Right ventricle myocardium superior (tissue), 1 donor: ENCODE results near the gene NETO1. TPM values are rescaled to one million over a fixed set of nuclear protein-coding genes. Genes with fewer than 3 reads are reported as not detected.

Experiments used
- ATAC-seq: fragments of 200-7000 bp; cut with Tn5 transposase; one replicate; pipeline ENCODE4 v1.9.1; 2020; ENCODE audit warnings: mild to moderate bottlenecking; ENCODE audit not compliant: poor library complexity
- DNase-seq: peaks from one replicate; pipeline ENCODE4 v3.0.0-alpha.2; 2020
- intact Hi-C: fragments of 100-400 bp; cut with DNase I; formaldehyde crosslinking; loops from one replicate; pipeline ENCODE4 v1.11.2; 2022
- long read RNA-seq: library from polyadenylated mRNA; unstranded; transcript quantifications from one replicate; pipeline ENCODE4 v2.0.0, GENCODE V29; 2021
- total RNA-seq: library from RNA; stranded (reverse); fragmentation: NEBNext Ultra II Directional; extraction: Animal tissue kit (Norgen Biotek cat#: 25700); gene quantifications from one replicate; pipeline ENCODE4 v1.2.1, GENCODE V29; 2021
- donor health status: DM: no; HTN: yes; CAD: no; lungs with severe emphysema.

The NETO1 gene
- not detected for total RNA-seq
- long read RNA-seq = 0 reads

GRCh38 chr18:72867746-72868584 lies at the start of gene NETO1:
Gene NETO1, minus strand, starts transcription at chr18:72867987. Its CDS starts 696 bp downstream, at chr18:72867291.
- ATAC-seq (no peak), DNase-seq (no peak)

GRCh38 chr18:72910045-72910444 lies 42.3 kb upstream of the NETO1 start:
- intact Hi-C loops = no loop called here
- DNase-seq = no peak
- no peak for ATAC-seq

More at GRCh38 chr18:72867746-72868584, at the start of gene NETO1:
- intact Hi-C loops = no loop called here

GRCh38 chr18:72908181-72908580 lies 40.4 kb upstream of the NETO1 start:
- no peak for DNase-seq
- intact Hi-C loops = no loop called here
- ATAC-seq = no peak

GRCh38 chr18:72903033-72903432 lies 35.2 kb upstream of the NETO1 start:
- DNase-seq = no peak
- intact Hi-C loops = no loop called here
- ATAC-seq = no peak

- ATAC-seq (no peak), DNase-seq (no peak)
- intact Hi-C loops = no loop called here
Measured at GRCh38 chr18:72899338-72899737, 31.6 kb upstream of the NETO1 start.

- intact Hi-C loops = no loop called here
Measured at GRCh38 chr18:72898870-72899269, 31.1 kb upstream of the NETO1 start.

GRCh38 chr18:72895548-72895947 lies 27.8 kb upstream of the NETO1 start:
- ATAC-seq = no peak
- intact Hi-C loops = no loop called here
- no peak for DNase-seq

More at GRCh38 chr18:72898870-72899269, 31.1 kb upstream of the NETO1 start:
- DNase-seq (no peak), ATAC-seq (no peak)

GRCh38 chr18:72878561-72878960 lies 10.8 kb upstream of the NETO1 start:
- intact Hi-C loops = no loop called here
- peak; percentile 80 for ATAC-seq
- no peak for DNase-seq

GRCh38 chr18:72878143-72878542 lies 10.4 kb upstream of the NETO1 start:
- no peak for DNase-seq
- ATAC-seq = no peak
- intact Hi-C loops = no loop called here

GRCh38 chr18:72871091-72871490 lies 3.3 kb upstream of the NETO1 start:
- intact Hi-C loops = no loop called here
- ATAC-seq (no peak), DNase-seq (no peak)

GRCh38 chr18:72869226-72870185 lies 1.7 kb upstream of the NETO1 start:
- DNase-seq (no peak), ATAC-seq (no peak)
- intact Hi-C loops = no loop called here

- DNase-seq = no peak
- ATAC-seq = no peak
- intact Hi-C loops = no loop called here
Measured at GRCh38 chr18:72868585-72869225, 918 bp upstream of the NETO1 start.

- ATAC-seq = no peak
- DNase-seq = no peak
- intact Hi-C loops = no loop called here
Measured at GRCh38 chr18:72866901-72867745, 664 bp downstream of the NETO1 start.

GRCh38 chr18:72866442-72866900 lies 1.3 kb downstream of the NETO1 start:
- DNase-seq = no peak
- ATAC-seq = no peak
- intact Hi-C loops = no loop called here

GRCh38 chr18:72863754-72864153 lies 4.0 kb downstream of the NETO1 start:
- DNase-seq (no peak), ATAC-seq (no peak)
- intact Hi-C loops = no loop called here

GRCh38 chr18:72859088-72859487 lies 8.7 kb downstream of the NETO1 start:
- ATAC-seq = no peak
- no peak for DNase-seq
- intact Hi-C loops = no loop called here

- intact Hi-C loops = no loop called here
- ATAC-seq = no peak
- DNase-seq = no peak
Measured at GRCh38 chr18:72849671-72850070, 18.1 kb downstream of the NETO1 start.
